ELR (cell line): ENCODE results near the gene TTI1.
A peak's percentile ranks its signal among the peaks of the same experiment; 100 is the strongest.
"Not testable (repeated sequence)": the region's sequence is repeated elsewhere in the genome, so short reads cannot be mapped to it uniquely, and the experiment has no call there.

Source experiments
- DNase-seq: peaks from one replicate; pipeline ENCODE4 v3.0.0-alpha.2; 2015; ENCODE audit warnings: low read depth

TTI1 gene

DNA sequence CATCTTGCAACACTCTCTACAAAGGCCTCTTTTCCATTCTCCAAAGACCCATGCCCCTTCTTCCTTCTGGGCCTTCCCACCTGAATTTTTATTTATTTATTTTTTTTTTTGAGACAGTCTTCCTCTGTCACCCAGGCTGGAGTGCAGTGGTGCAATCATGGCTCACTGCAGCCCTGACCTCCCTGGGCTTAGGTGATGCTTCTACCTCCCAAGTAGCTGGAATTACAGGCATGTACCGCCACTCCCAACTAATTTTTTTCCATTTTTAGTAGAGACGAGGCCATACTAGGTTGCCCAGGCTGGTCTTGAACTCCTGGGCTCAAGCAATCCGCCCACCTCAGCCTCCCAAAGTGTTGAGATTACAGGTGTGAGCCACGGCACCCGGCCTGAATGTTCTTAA, 23.8 kb downstream of the TTI1 start:
- not testable (repeated sequence) for DNase-seq

DNA sequence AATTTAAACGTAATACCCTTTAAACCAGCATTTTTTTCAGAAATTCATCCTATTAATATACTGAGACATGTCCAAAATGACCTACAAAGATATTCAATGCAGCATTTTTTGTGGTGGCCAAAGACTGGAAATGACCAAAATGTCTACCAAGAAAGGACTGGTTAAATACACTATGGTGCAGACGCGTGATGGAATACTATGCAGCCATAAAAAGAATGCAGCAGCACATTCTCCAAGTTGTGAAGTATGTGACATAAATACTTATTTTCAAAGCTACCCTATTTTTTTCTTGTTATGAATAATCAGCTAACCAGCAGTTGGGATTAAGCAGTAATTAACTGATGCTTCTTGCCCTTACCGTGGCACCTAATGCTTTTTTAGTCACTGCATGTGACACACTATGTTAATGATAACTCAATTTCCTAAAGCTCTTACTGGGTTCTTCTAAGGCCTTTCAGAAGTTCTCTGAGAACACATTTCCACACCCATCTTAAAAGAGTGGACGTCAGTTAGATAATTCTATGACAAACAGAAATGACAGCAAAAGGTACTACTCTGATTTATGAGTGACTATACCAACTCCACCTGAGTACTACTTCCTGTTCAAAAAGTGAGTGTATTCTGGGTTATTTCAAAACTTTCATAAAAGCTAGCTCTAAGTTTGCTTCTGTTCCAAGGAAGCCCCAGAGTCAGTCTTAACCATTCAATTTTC, 24.9 kb downstream of the TTI1 start:
- DNase-seq, result no peak

DNA sequence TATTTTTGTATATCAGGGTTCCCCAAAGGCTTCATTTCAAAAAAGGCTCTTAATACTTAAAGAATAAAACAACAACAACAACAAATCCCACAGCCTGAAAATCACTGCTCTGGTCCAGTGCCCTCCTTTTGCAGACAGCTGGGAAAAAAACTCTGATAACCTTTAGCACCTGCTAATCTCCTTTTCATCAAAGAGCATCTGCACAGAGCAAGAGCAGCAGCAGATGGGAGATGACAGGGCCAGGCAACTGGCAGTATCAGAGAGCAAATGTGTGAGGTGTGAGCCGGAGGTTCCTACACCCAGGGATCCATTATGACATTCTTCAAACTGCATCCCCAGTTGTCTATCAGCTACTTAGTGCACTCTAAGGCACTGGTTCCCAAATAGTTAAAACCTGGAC, 25.7 kb downstream of the TTI1 start:
- DNase-seq, result no peak

DNA sequence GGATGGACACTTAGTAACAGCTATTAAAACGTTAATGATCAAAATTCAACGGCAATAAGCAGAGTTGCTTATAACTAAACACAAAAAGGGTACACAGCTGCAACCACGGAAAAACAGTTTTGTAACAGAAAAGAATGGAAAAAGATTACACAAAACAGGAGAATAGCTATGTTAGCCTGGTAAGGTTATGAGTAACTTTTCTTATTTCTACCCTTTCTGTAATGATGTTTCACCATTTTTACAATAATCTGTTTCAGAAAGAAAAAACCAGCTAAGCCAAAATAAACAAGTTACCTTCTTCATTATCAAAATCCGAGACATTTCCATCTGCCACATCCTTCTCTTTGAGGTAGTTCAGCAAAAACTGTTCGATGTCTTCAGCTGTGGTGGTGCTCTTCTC, 27.4 kb downstream of the TTI1 start:
- DNase-seq, result no peak

DNA sequence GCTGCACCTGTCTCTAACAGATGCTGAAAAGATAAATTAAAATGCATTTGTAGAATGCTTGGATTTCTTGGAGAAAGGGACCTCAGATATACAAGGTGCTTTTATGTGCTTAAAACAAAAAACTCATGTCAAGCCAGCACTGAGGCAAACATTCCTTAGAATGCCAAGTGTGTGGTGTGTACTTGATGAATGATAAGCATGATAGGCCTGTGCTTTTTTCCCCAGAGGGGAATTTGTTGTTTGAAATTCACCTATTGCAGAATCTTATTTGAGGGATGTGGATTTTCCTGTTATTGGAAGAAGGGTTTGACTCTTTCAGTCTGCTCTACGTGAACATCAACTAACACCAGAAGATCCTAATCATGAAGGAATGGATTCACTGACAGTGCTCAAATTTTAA, 28.8 kb downstream of the TTI1 start:
- no peak for DNase-seq

DNA sequence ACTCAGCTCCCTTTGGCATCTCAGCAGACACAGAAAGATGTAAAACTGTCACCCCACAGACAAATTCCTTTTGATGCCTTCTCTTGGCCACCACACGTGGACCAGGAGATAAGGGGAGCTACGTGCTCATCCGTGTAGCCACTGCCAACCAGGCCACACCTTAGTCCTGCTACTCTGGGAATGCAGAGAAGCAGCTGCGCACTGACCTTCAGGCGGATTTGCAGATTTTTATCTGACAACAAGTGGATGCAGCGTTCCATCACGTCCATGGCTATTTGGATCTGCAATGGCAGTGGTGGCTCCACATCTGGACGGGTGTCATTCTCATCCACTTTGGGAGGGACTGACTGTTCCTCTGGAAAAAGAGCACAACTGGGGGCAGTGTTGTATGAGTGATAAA, 30.8 kb downstream of the TTI1 start:
- no peak for DNase-seq

DNA sequence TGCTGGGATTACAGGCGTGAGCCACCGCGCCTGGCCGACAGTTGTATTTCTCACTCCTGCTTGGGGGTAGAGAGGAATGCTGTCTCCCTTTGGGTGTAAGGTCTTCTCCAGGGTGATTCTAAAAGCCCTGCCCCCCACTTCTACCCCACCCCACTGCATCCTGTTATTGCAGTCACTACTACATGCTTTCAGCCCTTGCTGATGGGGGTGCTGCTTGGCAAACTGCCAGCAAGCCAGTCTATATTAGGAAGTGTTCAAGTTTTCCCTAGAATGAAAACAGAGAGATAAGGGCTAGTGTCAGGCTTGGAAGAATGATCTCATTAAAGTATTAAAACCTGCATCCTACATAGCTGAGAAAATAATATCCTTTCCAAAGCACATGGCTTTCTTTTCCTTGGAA, 31.3 kb downstream of the TTI1 start:
- DNase-seq, result peak; percentile 18

DNA sequence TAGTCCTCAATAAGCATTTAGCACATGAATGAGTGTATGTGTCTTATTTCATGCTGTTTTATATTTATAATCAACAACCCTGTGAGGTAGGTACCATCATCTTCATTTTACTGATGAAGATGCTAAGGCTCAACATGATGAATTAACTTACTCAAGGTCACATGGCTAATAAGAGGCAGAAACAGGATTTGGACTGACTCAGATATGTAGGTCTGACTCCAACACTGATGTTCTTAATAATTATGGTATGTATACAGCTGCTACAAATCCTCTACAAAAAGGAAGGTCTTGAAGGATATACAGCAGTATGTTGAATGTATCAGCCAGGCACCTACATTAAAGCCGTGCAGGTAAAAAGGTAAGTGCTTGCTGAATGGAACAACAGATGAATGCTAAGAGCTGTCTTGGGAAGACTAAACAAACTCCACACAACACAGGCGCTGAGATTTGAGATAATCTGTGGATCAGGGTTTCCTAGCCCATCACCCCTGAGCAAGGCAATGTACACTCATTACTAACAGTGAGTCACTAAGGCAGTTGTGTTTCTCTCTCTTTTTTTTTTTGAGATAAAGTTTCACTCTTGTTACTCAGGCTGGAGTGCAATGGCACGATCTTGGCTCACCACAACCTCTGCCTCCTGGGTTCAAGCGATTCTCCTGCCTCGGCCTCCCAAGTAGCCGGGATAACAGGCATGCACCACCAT, 31.9 kb downstream of the TTI1 start:
- DNase-seq, result peak; percentile 94

DNA sequence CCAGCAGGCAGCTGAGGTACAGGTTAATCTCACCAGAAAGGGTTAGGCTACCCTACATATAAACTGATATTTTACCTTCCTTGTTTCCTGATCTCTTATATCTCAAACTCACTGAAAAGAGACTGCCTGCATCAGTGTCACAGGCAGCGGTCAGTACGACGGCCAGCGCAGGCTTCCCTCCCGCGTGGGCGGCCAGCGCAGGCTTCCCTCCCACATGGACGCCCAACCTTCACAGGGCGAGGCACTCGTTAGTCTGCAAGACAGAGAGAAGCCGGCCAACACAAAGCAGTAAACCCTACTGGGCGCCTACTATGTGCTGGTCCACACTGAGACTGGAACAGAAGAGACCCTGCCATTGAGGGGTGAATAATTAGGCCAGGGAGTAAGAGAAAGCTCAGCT, 33.0 kb downstream of the TTI1 start:
- no peak for DNase-seq

DNA sequence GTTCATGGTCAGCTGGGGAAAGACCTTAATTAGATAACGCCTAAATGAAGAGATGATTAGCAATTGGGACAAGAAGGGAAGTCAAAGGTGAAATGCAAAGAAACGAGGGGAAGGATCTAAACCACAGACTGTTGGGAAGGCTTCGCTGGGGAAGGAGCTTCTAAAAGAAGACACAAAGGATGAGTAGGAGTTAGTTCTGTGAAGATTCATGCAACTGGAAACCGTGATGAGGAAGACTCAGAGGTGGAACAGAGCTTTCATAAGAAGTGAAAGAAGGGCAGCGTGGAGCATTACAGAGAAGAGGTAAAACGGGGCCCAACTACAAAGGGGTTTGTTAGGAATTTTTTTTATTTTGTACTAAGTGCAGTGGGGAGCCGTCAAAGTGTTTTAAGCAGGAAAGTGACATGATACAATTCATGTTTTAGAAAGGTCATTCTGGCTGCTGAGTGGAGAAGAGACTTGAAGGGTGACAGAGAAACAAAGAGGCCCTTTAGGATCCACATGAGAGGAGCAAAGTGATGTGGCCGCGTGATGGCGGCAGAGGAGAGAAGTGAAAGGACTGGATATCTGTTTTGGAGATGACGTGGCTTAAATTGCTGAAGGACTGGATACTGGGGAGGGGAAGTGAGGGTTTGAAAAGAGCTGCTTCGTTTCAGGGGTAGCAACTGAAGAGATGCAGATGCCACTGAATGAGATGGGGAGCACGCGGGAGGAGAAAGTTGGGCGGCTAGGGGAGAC, 33.6 kb downstream of the TTI1 start:
- DNase-seq, result no peak

DNA sequence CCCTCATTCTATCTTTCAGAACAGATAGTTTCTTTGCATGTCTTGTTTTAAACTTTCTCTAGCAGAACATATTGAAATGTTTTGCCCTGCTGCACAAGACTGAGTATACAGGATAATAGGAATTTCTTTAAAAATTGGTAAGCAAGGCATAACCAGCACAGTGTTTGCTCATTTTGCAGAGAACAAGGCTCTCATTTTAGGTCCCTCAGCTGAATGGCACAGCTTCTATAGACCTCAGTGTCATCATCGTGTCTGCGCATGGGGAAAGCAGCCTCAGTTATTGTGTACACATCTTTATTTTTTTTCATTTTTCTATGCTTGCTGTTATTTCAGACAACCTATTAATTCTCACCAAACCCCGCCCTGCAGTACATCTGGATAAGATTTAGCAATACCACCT, 35.7 kb downstream of the TTI1 start:
- DNase-seq, result no peak

DNA sequence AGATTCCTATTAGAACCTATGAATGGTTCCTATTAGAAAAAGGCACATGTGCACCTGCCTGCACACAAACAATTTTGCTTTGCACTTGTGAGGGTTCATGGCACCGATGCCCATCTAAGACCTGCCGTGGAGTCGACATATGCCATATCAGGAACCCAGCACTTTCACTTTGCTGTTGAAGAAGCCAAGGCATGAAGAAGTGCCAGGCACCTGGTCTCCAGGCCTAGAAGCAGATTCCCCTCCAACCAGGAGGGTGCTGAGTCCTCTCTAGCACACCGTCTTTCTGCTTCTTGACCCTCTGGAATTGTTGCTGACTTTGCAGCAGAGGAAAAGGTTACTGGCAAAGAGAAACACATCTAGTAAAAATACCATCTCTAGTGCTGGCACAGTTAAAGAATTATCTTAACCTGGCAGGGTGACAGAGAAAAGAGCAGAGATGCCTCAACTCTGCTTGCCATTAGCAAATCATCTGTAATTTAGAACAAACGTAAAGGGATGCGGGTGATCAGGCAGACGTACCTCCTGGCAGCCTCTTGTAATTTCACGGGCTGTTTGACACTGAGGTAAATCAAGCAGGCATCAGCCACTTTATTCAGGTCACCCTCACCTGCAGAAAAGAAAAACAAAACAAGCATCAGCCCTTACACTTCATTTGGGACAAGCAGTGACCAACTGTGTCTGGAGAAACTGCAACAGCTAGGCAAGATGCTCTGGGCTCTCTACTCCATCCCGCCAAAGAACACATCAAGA, 37.2 kb downstream of the TTI1 start:
- no peak for DNase-seq

DNA sequence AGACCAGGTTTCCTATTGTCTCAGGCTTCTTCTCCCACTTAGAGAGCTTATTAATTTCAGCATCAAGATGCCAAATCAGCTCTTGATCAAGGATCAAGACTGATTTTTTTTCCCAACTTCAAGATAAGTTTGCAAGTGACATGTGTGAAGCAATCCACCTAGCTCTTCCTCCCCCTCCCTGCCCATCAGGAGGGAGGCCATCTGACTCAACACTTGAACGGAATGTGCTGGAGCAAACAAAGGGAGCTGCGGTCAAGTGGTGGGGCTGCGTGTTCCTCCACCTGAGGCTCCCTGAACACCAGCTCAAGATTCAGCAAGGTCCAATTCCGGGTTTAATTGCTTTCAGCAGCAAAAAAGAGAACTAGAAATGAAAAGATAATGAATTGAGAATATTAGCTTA, 38.7 kb downstream of the TTI1 start:
- DNase-seq, result peak; percentile 74

DNA sequence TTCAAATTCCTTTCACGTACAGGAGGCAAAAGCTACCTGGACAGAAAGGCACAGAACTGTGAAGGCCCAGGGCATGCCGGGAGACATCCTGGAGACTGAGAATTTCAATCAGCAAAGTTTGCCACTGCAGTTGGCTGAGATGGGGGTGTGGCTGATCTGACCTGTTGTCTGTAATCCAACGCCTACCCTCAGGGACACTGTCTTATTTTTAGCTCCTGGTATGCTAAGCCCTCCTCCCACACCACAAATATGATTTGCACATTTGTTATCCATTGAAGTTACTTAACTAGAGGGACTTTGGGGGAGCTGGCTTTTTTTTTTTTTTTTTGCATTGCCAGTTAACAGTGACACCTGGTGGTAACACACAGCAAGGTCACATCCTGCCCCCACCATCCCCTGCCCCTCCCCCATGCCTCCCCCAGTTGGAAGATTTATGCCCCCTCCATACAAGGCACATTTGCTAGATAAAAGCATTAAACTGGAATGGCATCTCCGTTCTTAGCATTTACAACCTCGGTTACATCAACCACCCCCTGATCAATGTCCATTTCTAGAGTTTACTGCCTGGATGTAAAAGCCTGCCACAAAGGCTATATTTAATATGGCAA, 40.4 kb downstream of the TTI1 start:
- peak; percentile 69 for DNase-seq

DNA sequence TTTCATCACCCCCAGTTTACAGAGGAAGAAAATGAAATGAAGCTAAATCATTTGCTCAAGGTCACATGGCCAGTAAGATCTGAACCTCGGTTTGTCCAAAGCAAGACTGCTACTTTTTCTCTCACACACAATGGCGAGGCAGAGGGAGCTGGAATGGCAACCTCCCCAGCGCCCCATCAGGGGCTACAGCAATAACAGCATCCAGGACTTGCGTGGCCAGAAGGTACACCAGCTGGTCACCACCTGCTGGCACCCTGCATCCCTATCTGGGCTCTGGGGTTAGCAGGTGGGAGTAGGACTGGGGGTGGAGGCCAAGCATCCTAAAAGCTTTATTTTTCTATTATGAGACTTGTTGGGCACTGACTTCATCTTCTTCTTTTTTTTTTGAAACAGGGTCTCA, 41.3 kb downstream of the TTI1 start:
- DNase-seq, result no peak

DNA sequence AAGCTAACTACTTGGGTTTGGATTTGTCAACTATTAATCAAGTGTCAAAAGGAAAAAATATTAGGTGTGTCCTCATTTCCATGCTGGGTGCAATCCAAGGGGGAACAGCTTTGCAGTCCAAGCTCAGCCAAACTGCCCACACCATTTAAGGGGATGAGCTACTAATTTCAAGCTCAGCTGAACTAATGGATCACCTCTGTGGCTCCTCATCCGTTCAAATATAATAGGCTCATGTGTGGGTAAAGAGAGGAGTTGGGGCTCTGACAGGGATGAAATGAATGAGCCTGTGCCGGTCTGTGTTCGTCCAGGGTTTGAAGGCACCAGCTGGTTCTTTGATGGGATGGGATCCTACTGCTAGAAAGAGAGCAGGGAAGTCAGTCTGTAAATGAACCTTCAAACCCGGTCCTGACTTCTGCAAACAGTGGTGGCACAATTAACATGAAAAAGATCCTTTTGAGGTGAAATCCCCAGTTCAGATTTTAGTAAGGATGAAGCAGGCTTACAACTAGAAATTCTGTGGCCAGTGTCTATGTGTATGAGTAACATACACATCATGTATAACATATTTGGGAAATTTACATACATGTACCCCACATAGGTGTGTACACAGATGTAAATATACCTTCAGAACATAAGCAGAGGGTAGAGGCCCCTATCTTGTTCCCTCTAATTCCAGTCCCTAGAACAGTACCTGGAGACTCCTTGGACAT, 41.9 kb downstream of the TTI1 start:
- DNase-seq, result no peak

DNA sequence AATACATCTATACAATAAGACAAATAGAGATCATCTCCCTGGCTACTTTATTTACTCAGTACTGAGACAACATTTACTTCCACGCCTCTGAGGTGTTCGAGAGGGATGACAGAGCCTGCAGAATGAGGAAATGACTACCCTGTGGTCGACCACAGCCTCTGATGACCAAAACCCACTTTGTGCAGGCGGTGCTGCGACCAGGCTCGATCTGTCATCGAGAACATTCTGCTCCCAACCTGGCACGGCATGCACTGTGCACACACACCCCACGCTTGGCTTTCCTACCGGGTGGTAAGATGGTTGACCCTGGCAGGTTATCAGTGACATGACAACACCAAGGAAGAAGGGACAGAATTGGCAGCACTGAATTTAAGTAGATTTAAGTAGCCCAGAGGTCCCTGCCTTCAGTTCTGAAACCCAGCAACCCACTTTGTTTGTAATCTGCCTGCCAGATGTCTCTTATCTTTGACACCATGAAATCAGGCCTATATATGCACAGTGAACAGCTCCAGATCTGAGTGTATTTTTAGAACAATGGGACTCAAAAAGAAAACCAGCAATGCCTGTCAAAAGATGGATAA, 42.6 kb downstream of the TTI1 start:
- peak; percentile 95 for DNase-seq

DNA sequence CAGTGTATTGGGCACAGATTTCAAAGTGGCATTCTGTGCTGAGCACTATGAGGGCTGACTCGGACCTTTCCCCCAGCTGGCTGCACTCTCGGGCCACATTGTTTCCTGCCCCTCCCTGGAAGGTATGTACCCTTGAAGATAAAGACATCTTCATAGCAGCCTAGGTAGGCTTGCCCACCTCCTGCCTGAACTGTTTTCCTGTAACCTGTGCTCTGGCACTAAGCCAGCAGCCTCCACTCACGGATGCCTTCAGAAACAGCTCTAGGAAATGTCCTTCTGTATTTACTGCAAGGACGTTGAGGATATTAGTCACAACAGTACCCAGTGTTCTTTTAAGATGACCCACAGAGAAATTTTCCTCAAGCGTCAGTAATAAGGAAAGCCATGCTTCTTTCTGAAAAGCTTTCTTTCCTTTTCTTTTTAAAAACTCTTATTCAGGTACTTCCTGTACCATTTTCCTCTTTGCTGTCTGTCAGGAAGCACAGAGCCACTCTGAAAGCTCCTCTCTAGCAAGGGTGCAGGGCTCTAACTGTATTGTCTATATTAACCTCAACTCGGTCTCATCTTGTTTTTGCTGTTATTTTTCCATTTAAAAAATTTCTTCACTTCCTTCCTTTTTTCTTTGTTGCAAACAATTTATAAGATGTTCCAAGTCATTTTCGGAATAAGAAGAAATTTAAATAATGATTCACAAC, 43.5 kb downstream of the TTI1 start:
- DNase-seq, result peak; percentile 38

DNA sequence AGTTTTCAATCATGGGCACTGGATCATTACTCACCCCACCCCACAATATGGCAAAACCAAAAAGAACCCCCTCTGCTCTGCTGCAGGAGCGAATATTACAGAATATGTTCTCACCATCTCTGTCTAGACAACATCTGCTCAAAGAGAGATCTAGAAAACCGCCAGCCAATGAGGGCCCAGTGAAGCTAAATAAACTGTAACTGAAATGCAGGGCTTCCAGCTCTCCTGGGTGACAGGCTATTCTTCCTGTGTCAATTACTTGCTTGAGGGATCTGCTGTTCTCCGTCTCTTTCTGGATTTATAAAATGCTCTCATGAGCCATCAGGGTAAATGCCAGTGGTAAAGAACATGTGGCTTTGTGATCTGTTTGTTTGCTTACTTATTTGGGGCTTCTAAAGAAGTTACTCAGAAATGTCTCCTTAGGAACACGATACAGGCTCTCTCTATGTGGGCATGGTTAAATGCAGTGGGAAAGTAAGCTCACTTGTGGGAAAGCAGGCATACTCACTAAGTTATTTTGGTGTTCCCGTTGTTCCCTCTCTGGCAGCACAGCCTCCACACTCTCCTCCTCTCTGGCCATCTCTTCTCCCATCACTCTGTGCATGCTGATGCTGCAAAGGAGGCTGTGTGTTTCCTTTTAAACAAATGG, 44.8 kb downstream of the TTI1 start:
- no peak for DNase-seq
